HG03139 (cell line): ENCODE data around the gene CBX6.

Experiments
- ATAC-seq: cut with Tn5 transposase; IDR thresholded peaks from one replicate; pipeline ENCODE4 v1.9.1; 2021; ENCODE audit not compliant: unreplicated experiment

The CBX6 gene

DNA sequence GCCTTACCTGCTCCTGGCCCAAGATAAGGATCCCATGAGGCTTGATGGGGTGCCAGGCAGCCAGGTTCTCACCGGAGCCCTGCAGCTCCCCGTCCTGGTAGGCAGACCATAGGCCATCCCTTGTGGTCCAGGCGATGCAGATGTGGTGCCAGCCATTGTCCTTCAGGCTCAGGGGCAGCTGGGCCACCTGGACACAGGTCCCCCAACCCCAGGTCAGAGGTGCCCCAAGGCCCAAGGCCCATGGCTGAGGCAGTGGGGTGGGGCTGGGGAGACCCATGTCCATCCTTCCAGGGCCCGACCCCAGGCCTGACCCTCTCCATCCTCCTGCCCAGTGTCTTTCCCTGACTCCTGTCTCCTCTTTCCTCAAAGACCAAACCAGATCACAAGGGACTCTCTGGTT is 48.9 kb downstream of the CBX6 start:
- ATAC-seq, result no peak

DNA sequence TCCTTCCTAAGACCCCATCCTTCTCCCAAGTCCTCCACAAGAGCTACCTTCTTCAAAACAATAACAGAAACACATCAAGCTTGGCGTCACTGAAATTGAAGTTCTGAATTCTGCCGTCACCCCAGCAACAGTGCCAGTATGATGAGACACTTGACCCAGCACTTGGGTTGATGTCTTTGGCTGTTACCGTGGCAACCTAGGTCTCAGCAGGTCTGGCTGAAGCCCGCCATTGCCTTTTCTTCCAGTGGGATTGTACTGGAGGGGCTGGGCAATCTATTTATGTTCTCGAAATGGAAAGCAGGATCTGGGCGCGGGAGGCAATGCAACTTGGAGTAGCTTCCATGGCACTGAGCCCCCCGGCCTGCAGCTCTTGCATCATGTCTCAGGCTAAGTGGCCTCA is 52.0 kb downstream of the CBX6 start:
- no peak for ATAC-seq

DNA sequence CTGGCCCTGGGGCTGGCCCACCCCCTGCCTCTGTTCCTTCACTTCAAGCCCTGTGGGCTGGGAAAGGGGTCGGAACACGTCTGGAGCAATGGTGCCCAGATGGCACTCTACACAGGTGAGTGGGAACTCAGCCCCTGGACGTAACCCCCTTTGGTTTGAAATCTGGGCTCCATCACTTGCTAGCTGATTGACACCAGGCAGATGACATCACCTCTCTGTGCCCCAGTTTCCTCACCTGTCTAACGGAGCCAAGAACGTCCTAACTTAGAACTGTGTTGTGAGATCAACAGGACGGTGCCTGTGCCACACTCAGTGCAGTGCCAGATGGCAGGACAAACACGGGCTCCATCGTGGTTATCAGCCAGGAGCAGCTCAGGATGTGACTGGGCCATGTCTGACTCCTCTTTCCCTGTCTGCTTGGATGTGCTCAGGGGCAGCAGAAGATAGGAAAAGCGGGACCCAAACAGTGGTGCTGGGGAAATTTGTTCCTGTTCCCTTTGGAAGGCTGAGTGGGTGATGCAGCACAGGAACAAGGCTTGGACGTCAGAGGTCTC is 52.6 kb downstream of the CBX6 start:
- no peak for ATAC-seq

GRCh38 chr22:38817196-38817595 is 54.8 kb downstream of the CBX6 start:
- ATAC-seq, result no peak

DNA sequence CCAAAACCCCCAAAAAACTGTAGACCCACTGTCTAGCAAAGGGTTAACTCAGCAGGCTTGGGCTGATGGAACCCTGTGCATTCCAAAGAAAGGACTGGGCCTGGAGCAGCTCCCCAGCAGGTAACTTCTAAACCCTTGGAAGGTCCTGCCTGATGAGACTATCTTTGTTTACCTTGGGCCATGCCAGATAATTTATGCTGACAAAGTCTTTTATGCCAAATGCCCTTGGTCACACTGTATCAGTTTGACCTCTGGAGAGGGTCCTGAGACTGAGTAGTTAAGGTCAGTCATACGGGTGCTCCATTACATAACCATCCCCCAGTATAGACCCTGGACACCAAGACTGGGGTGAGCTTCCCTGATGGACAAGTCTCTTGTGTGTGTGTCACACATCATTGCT is 56.2 kb downstream of the CBX6 start:
- no peak for ATAC-seq
